ENCODE measurements around the gene GOLGA6L10. TPM values are rescaled to one million over a fixed set of nuclear protein-coding genes. Genes with fewer than 3 reads are reported as not detected.

GOLGA6L10 gene
- 0.29 and 0.65 TPM in 2 replicates for total RNA-seq

GRCh38 chr15:82349375-82349774 is at the start of gene GOLGA6L10:
Gene GOLGA6L10, minus strand, starts transcription at chr15:82349475. Its CDS starts 100 bp downstream, at chr15:82349375.

Other genes starting within 250 kb of the GOLGA6L10 start
- gene EFL1, start 86.7 kb downstream of the GOLGA6L10 start, total RNA-seq = 18.6 and 25.0 TPM in 2 replicates
- 0.33 and 1.8 TPM in 2 replicates for gene SAXO2, start 86.7 kb downstream of the GOLGA6L10 start, total RNA-seq
- 1.2 and 1.3 TPM in 2 replicates for gene GOLGA6L9, start 80.3 kb upstream of the GOLGA6L10 start, total RNA-seq
- 1,443 and 1,483 TPM in 2 replicates for gene RPS17, start 191.0 kb upstream of the GOLGA6L10 start, total RNA-seq

All from vein endothelial cell (primary cell).